ENCODE results near the gene PECR. TPM values are rescaled to one million over a fixed set of nuclear protein-coding genes. Genes with fewer than 3 reads are reported as not detected.
A peak's percentile ranks its signal among the peaks of the same experiment; 100 is the strongest.

PECR gene
- total RNA-seq, 2 experiments from 2014 or later, result 9.1 to 10.3 TPM

DNA sequence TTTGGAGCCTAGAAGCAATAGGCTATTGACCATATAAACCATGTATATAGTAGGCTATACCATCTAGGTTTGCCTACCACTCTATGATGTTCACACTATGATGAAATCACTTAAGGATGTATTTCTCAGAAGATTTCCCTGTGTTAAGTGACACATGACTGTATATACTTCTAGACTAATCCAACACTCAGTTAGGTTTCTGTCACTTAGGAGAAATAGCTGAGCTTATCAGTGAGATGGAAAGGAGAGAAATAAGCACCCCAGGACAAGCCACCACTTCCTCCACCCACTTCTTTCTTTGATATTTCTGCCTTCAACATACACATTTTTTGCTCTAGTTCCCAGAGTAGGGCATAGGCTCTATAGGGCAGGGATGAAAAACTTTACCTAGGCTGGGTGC, 7.8 kb downstream of the PECR start:
- Mint-ChIP-seq H3K27me3 (no peaks in the 10 kb centered on the region), H3K27ac (peak overlapping the region; percentile 64), H3K4me3 (no peak overlapping the region), H3K4me1 (ENCODE audit: low read depth) (peaks cover 47% of the 10 kb centered on the region), H3K9me3 (no peaks in the 10 kb centered on the region), H3K36me3 (ENCODE audit: low read depth) (peaks cover 40% of the 10 kb centered on the region)
- ATAC-seq (ENCODE audit: poor library complexity), result no peak
- Histone ChIP-seq H3K4me3 (ENCODE audit: low read length) (no peak overlapping the region), H3K27ac (ENCODE audit: low read depth in 1 of 2, low read length in 2 of 2) (no peak overlapping the region), H3K4me1 (ENCODE audit: insufficient read depth, low read length) (peaks cover 5% of the 10 kb centered on the region), H3K36me3 (ENCODE audit: insufficient read depth, low read length) (peaks cover 25% of the 10 kb centered on the region), H3K27me3 (ENCODE audit: control insufficient read depth in 1 of 2, insufficient read depth in 2 of 2, low read length in 2 of 2) (no peaks in the 10 kb centered on the region), H3K9me3 (ENCODE audit: control insufficient read depth in 1 of 2, insufficient read depth in 1 of 2, low read length in 2 of 2) (no peaks in the 10 kb centered on the region)
- intact Hi-C loops (cut with DNase I, micrococcal nuclease), result loop anchor here in 1 of 2 experiments (5.0 kb wide), 1 partner anchor 34 kb away; the partner anchor contains the start of gene XRCC5
- no peak for DNase-seq
- ChIA-PET CTCF (interaction anchor here (1.2 to 1.4 kb wide), 2 partner anchors 10 to 15 kb away, joined by 3 to 4 read pairs; no protein-coding TSS in a partner anchor), POLR2A (no interaction called here)
- TF ChIP-seq CTCF (IDR thresholded peaks at IDR 0.05), result no peak

DNA sequence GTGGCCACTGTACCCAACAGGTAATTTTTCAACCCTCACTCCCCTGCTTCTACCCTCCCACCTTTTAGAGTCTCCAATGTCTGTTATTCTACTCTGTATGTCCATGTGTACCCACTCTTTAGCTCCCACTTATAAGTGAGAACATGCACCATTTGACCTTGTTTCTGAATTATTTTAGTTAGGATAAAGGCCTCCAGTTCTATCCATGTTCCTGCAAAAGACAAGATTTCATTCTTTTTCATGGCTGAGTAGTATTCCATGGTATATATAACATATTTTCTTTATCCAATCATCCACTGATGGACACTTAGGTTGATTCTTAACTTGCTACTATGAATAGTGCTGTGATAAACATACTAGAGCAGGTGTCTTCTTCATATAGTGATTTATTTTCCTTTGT, 9.1 kb downstream of the PECR start:
- Histone ChIP-seq H3K4me3 (ENCODE audit: low read length) (no peak overlapping the region), H3K4me1 (ENCODE audit: insufficient read depth, low read length) (peaks cover 8% of the 10 kb centered on the region), H3K27ac (ENCODE audit: low read depth in 1 of 2, low read length in 2 of 2) (no peak overlapping the region), H3K27me3 (ENCODE audit: control insufficient read depth in 1 of 2, insufficient read depth in 2 of 2, low read length in 2 of 2) (no peaks in the 10 kb centered on the region), H3K36me3 (ENCODE audit: insufficient read depth, low read length) (peaks cover 25% of the 10 kb centered on the region), H3K9me3 (ENCODE audit: control insufficient read depth in 1 of 2, insufficient read depth in 1 of 2, low read length in 2 of 2) (no peaks in the 10 kb centered on the region)
- H3K4me1 Mint-ChIP-seq (ENCODE audit: low read depth), result peaks cover 53% of the 10 kb centered on the region
- ATAC-seq (ENCODE audit: poor library complexity), result no peak
- no peak overlapping the region for H3K4me3 Mint-ChIP-seq
- no peaks in the 10 kb centered on the region for H3K9me3 Mint-ChIP-seq
- no peak overlapping the region for H3K27ac Mint-ChIP-seq
- no peak for TF ChIP-seq CTCF (IDR thresholded peaks at IDR 0.05)
- no peaks in the 10 kb centered on the region for H3K27me3 Mint-ChIP-seq
- DNase-seq, result no peak
- ChIA-PET CTCF (interaction anchor here (1.2 to 1.4 kb wide), 2 partner anchors 8 to 13 kb away, joined by 3 to 4 read pairs; no protein-coding TSS in a partner anchor), POLR2A (interaction anchor here (1.0 kb wide), 1 partner anchor 81 kb away, joined by 4 read pairs; no protein-coding TSS in a partner anchor)
- intact Hi-C loops (cut with DNase I, micrococcal nuclease), result loop anchor here in 1 of 2 experiments (5.0 kb wide), 1 partner anchor 35 kb away; the partner anchor contains the start of gene XRCC5
- H3K36me3 Mint-ChIP-seq (ENCODE audit: low read depth), result peaks cover 40% of the 10 kb centered on the region

DNA sequence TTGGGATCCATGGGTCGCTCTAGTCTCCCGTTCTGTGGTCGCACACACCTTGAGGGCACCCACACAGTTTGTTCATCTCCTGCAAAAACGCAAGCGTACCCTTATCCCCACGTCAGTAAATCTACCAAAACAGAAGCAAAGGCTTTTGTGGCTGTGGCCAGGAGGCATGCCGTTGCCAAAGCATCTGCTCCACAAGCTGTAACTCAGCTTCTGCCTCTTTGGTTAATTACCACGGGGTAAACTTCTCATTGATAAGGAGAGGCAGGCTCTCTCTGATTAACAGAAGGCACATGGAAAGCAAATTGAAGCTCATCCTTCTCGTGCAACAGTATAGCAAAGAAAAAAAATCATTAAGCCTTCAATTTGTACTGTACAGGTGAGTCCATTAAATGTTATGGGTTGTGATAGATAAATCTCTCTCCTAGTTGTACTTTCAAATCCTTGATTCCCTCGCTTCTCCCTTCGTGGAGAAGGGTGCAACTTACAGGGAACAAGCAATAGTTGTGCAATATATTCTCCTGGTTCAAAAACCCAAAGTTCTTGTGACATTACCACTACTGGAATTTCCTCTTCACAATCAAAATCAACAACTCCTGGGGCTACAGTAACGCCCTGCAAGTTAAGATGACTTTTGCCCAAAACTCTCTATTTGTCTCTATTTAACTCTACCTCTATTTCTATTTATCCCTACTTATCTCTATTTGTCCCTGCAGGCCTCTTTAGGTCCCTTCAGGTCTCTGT, 10.3 kb downstream of the PECR start:
- Mint-ChIP-seq H3K36me3 (ENCODE audit: low read depth) (peaks cover 47% of the 10 kb centered on the region), H3K4me3 (no peak overlapping the region), H3K9me3 (no peaks in the 10 kb centered on the region), H3K4me1 (ENCODE audit: low read depth) (peaks cover 54% of the 10 kb centered on the region), H3K27me3 (no peaks in the 10 kb centered on the region), H3K27ac (no peak overlapping the region)
- Histone ChIP-seq H3K9me3 (ENCODE audit: control insufficient read depth in 1 of 2, insufficient read depth in 1 of 2, low read length in 2 of 2) (no peaks in the 10 kb centered on the region), H3K36me3 (ENCODE audit: insufficient read depth, low read length) (peaks cover 25% of the 10 kb centered on the region), H3K27ac (ENCODE audit: low read depth in 1 of 2, low read length in 2 of 2) (no peak overlapping the region), H3K27me3 (ENCODE audit: control insufficient read depth in 1 of 2, insufficient read depth in 2 of 2, low read length in 2 of 2) (no peaks in the 10 kb centered on the region), H3K4me1 (ENCODE audit: insufficient read depth, low read length) (peaks cover 7% of the 10 kb centered on the region), H3K4me3 (ENCODE audit: low read length) (no peak overlapping the region)
- no peak for TF ChIP-seq CTCF (IDR thresholded peaks at IDR 0.05)
- DNase-seq (no peak), ATAC-seq (ENCODE audit: poor library complexity) (no peak)
- intact Hi-C loops (cut with DNase I, micrococcal nuclease), result loop anchor here in 1 of 2 experiments (5.0 kb wide), 1 partner anchor 36 kb away; the partner anchor contains the start of gene XRCC5
- ChIA-PET CTCF (interaction anchor here (1.3 kb wide), 1 partner anchor 13 kb away, joined by 4 read pairs; no protein-coding TSS in a partner anchor), POLR2A (interaction anchor here (0.5 to 2.0 kb wide), 3 partner anchors 12 to 24 kb away, joined by 3 to 8 read pairs (median 3); no protein-coding TSS in a partner anchor)

All from CD4-positive, alpha-beta T cell (primary cell).